Measurements from ENCODE around the gene GINS2.

GRCh38 chr16:85734311-85735017 lies 45.7 kb upstream of the GINS2 start:
- no peak for TF ChIP-seq CTCF (conservative IDR thresholded peaks at IDR 0.05; ENCODE audit: low read length)
- no peak for TF ChIP-seq EZH2phosphoT487 (IDR thresholded peaks at IDR 0.05; ENCODE audit: borderline replicate concordance)
